Hepatocyte (in vitro differentiated cells): Measurements from ENCODE around the gene FIBP. TPM values are rescaled to one million over a fixed set of nuclear protein-coding genes. Genes with fewer than 3 reads are reported as not detected.

Experiments used
- DNase-seq: peaks from one replicate; pipeline ENCODE4 v3.0.0-alpha.2; 2016; ENCODE audit warnings: low spot score
- H2AFZ ChIP-seq: fragments of 200-600 bp; sonication (generic); 2 replicates; pipeline ENCODE4 v1.6.0; 2016; ENCODE audit warnings: antibody characterized with exemption, mild to moderate bottlenecking
- H3K27ac ChIP-seq: fragments of 200-600 bp; sonication (generic); 2 replicates; pipeline ENCODE4 v1.5.1; 2016; ENCODE audit warnings: mild to moderate bottlenecking
- H3K27me3 ChIP-seq: fragments of 200-600 bp; sonication (generic); 2 replicates; pipeline ENCODE4 v1.6.1; 2016
- H3K36me3 ChIP-seq: fragments of 200-600 bp; sonication (generic); replicated peaks from 2 replicates; pipeline ENCODE4 v1.5.1; 2016; ENCODE audit warnings: low read depth; ENCODE audit not compliant: insufficient read depth
- H3K4me1 ChIP-seq: fragments of 200-600 bp; sonication (generic); 2 replicates; pipeline ENCODE4 v1.5.1; 2016; ENCODE audit warnings: mild to moderate bottlenecking, moderate library complexity; ENCODE audit not compliant: insufficient read depth
- H3K4me2 ChIP-seq: fragments of 200-600 bp; sonication (generic); 2 replicates; pipeline ENCODE4 v1.6.0; 2016
- H3K4me3 ChIP-seq: fragments of 200-600 bp; sonication (generic); 2 replicates; pipeline ENCODE4 v1.5.1; 2016; ENCODE audit warnings: mild to moderate bottlenecking
- H3K79me2 ChIP-seq: fragments of 200-600 bp; sonication (generic); 2 replicates; pipeline ENCODE4 v1.6.0; 2017; ENCODE audit warnings: mild to moderate bottlenecking
- H3K9me2 ChIP-seq: fragments of 200-600 bp; sonication (generic); replicated peaks from 2 replicates; pipeline ENCODE4 v1.6.0; 2017; ENCODE audit warnings: mild to moderate bottlenecking; ENCODE audit not compliant: insufficient read depth
- H3K9me3 ChIP-seq: fragments of 200-600 bp; sonication (generic); 2 replicates; pipeline ENCODE4 v1.5.1; 2016; ENCODE audit warnings: low read depth, mild to moderate bottlenecking
- H4K20me1 ChIP-seq: fragments of 200-600 bp; sonication (generic); 2 replicates; pipeline ENCODE4 v1.6.0; 2016; ENCODE audit warnings: mild to moderate bottlenecking; ENCODE audit not compliant: insufficient read depth, poor library complexity, severe bottlenecking
- EZH2 ChIP-seq: fragments of 200-600 bp; sonication (generic); IDR thresholded peaks from 2 replicates; pipeline ENCODE4 v1.6.1; 2016; ENCODE audit warnings: antibody characterized with exemption, mild to moderate bottlenecking, borderline replicate concordance
- EZH2phosphoT487 ChIP-seq: fragments of 200-600 bp; sonication (generic); IDR thresholded peaks from one replicate; pipeline ENCODE4 v1.6.1; 2018; ENCODE audit warnings: antibody characterized with exemption, mild to moderate bottlenecking, low read depth, moderate library complexity; ENCODE audit not compliant: unreplicated experiment, severe bottlenecking
- WGBS: methylation state at CpG from one replicate; pipeline ENCODE4 v1.1.6; 2016; ENCODE audit warnings: low lambda C conversion rate; ENCODE audit errors: missing lambda C conversion rate; 5-methylcytosine and 5-hydroxymethylcytosine counted together
- polyA plus RNA-seq: library from polyadenylated mRNA; unstranded; fragments of >200 nt; fragmentation: Nextera tagmentation; extraction: Ambion mirVana; gene quantifications from 2 replicates; pipeline ENCODE4 v1.2.1, GENCODE V29; 2016
- total RNA-seq: library from RNA; depleted of rRNA; stranded (reverse); fragments of >200 nt; gene quantifications from 2 replicates; pipeline ENCODE4 v1.2.3, GENCODE V29; 2014
- TF ChIP-seq, protein P1 (sequence below): fragments of 200-600 bp; sonication (generic); IDR thresholded peaks from 2 replicates; pipeline ENCODE4 v1.5.1; 2016; ENCODE audit warnings: antibody characterized with exemption, mild to moderate bottlenecking; ENCODE audit not compliant: poor library complexity

FIBP gene
- total and polyA plus RNA-seq, 2 experiments from 2014 or later: 74.9 to 93.6 TPM

DNA sequence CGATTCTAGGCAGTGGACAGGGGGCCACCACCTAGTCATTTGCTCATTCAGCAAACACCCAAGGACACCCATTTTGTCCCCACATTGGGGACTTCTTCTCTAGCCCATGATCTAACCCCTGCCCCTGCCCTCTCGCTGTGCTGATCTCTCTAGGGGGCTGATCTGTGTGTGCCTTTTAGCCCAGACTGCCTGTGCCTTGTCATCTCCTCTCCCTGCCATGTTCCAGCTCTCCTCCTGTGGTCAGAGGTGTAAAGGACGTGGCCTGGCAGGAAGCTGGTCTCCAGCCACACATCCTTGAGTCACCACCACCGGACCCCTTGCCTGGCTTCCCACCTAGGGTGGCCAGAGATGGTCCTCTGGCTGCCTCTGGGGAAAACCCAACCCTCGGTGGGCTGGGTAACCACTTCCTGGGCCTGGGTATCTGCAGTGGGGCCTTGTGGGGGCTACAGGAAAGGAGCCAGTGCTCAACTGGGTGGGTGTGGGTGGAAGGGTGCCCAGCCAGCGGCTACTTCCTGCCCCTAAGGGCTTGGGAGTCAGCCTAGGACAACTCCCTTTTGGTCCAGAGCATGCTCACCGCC lies 7.3 kb downstream of the FIBP start:
- no peaks in the 10 kb centered on the region for H3K4me1 ChIP-seq
- H3K9me2 ChIP-seq: no peaks in the 10 kb centered on the region
- H3K27me3 ChIP-seq: no peaks in the 10 kb centered on the region
- WGBS: 91% methylated on average over 7 of the region's 7 CpGs
- H2AFZ ChIP-seq: no peak overlapping the region
- H3K27ac ChIP-seq: no peak overlapping the region
- H3K4me3 ChIP-seq: no peak overlapping the region
- H3K36me3 ChIP-seq: no peaks in the 10 kb centered on the region
- H3K79me2 ChIP-seq: peaks cover 9% of the 10 kb centered on the region
- DNase-seq: no peak
- no peaks in the 10 kb centered on the region for H4K20me1 ChIP-seq
- no peaks in the 10 kb centered on the region for H3K9me3 ChIP-seq
- no peak overlapping the region for H3K4me2 ChIP-seq
- TF ChIP-seq EZH2phosphoT487: no peak
- TF ChIP-seq EZH2: no peak
- TF ChIP-seq, protein P1, sequence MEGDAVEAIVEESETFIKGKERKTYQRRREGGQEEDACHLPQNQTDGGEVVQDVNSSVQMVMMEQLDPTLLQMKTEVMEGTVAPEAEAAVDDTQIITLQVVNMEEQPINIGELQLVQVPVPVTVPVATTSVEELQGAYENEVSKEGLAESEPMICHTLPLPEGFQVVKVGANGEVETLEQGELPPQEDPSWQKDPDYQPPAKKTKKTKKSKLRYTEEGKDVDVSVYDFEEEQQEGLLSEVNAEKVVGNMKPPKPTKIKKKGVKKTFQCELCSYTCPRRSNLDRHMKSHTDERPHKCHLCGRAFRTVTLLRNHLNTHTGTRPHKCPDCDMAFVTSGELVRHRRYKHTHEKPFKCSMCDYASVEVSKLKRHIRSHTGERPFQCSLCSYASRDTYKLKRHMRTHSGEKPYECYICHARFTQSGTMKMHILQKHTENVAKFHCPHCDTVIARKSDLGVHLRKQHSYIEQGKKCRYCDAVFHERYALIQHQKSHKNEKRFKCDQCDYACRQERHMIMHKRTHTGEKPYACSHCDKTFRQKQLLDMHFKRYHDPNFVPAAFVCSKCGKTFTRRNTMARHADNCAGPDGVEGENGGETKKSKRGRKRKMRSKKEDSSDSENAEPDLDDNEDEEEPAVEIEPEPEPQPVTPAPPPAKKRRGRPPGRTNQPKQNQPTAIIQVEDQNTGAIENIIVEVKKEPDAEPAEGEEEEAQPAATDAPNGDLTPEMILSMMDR: no peak

DNA sequence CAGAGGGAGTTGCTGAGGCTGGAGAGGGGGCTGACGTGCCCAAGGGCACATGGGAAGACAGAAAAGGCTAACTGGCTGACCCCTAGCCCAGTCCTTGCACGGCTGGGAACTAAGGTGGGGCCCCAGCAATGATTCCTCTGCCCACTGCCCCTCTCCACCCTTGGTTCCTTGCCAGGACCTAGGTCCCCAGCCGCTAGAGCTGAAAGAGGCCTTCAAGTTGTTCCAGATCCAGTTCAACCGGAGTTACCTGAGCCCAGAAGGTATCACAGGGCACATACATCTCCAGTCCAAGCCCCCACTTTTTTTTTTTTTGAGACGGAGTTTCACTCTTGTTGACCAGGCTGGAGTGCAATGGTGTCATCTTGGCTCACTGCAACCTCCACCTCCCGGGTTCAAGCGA lies 8.2 kb downstream of the FIBP start:
- no peaks in the 10 kb centered on the region for H4K20me1 ChIP-seq
- H3K27ac ChIP-seq: no peak overlapping the region
- no peaks in the 10 kb centered on the region for H3K27me3 ChIP-seq
- H3K9me2 ChIP-seq: no peaks in the 10 kb centered on the region
- no peak overlapping the region for H3K4me2 ChIP-seq
- H3K36me3 ChIP-seq: no peaks in the 10 kb centered on the region
- H2AFZ ChIP-seq: no peak overlapping the region
- DNase-seq: no peak
- TF ChIP-seq EZH2 (no peak), EZH2phosphoT487 (no peak)
- TF ChIP-seq, protein P1: no peak
- WGBS: 87% methylated on average over 7 of the region's 7 CpGs
- H3K4me3 ChIP-seq: no peak overlapping the region
- peaks cover 2% of the 10 kb centered on the region for H3K79me2 ChIP-seq
- no peaks in the 10 kb centered on the region for H3K9me3 ChIP-seq
- no peaks in the 10 kb centered on the region for H3K4me1 ChIP-seq

GRCh38 chr11:65879617-65880016 lies 8.7 kb downstream of the FIBP start, which contains the start of gene CTSW:
Gene CTSW (plus strand): TSS chr11:65879837. CDS start chr11:65879855, 18 bp downstream.
- H3K36me3 ChIP-seq: no peaks in the 10 kb centered on the region
- no peak within 1 kb of the TSS for H3K4me3 ChIP-seq
- TF ChIP-seq EZH2: no peak
- TF ChIP-seq, protein P1: no peak
- TF ChIP-seq EZH2phosphoT487: no peak
- H3K27me3 ChIP-seq: no peaks in the 10 kb centered on the region
- H3K4me1 ChIP-seq: no peaks in the 10 kb centered on the region
- no peaks in the 10 kb centered on the region for H3K79me2 ChIP-seq
- no peak for DNase-seq
- 82% methylated on average over 7 of the region's 7 CpGs for WGBS
- H3K27ac ChIP-seq: no peak within 1 kb of the TSS
- H4K20me1 ChIP-seq: no peaks in the 10 kb centered on the region
- no peaks in the 10 kb centered on the region for H3K9me3 ChIP-seq
- no peak within 1 kb of the TSS for H3K4me2 ChIP-seq
- no peaks in the 10 kb centered on the region for H3K9me2 ChIP-seq
- no peak within 1 kb of the TSS for H2AFZ ChIP-seq
